Measurements from ENCODE around the gene DAND5.

Gene DAND5

GRCh38 chr19:12969292-12969988, at the start of gene DAND5:
TSS of gene DAND5 (plus strand) at chr19:12969576. CDS start at chr19:12969661, 85 bp downstream.
- no peak within 1 kb of the TSS for H3K4me3 Mint-ChIP-seq
- peaks cover 12% of the 10 kb centered on the region for H3K4me1 Mint-ChIP-seq (ENCODE audit: low read depth)
- H3K36me3 Mint-ChIP-seq (ENCODE audit: low read depth) = no peaks in the 10 kb centered on the region
- intact Hi-C loops (cut with micrococcal nuclease) = no loop called here
- H3K9me3 Mint-ChIP-seq = no peaks in the 10 kb centered on the region
- no peak within 1 kb of the TSS for H3K27ac Mint-ChIP-seq
- peaks cover 4% of the 10 kb centered on the region for H3K27me3 Mint-ChIP-seq

GRCh38 chr19:12921047-12921446, 48.3 kb upstream of the DAND5 start:
- Mint-ChIP-seq H3K27me3 (no peaks in the 10 kb centered on the region), H3K36me3 (ENCODE audit: low read depth) (peaks cover 50% of the 10 kb centered on the region), H3K27ac (peak overlapping the region; percentile 83), H3K4me1 (ENCODE audit: low read depth) (peaks cover 17% of the 10 kb centered on the region), H3K9me3 (no peaks in the 10 kb centered on the region), H3K4me3 (no peak overlapping the region)
- intact Hi-C loops (cut with micrococcal nuclease) = no loop called here

GRCh38 chr19:12922959-12923358, 46.4 kb upstream of the DAND5 start:
- H3K27ac Mint-ChIP-seq = no peak overlapping the region
- intact Hi-C loops (cut with micrococcal nuclease) = no loop called here
- H3K36me3 Mint-ChIP-seq (ENCODE audit: low read depth) = peaks cover 69% of the 10 kb centered on the region

GRCh38 chr19:12924621-12925310, 44.6 kb upstream of the DAND5 start:
- Mint-ChIP-seq H3K4me1 (ENCODE audit: low read depth) (no peaks in the 10 kb centered on the region), H3K27ac (no peak overlapping the region), H3K9me3 (no peaks in the 10 kb centered on the region), H3K36me3 (ENCODE audit: low read depth) (peaks cover 87% of the 10 kb centered on the region), H3K27me3 (no peaks in the 10 kb centered on the region), H3K4me3 (no peak overlapping the region)
- intact Hi-C loops (cut with micrococcal nuclease) = no loop called here

More at GRCh38 chr19:12922959-12923358, 46.4 kb upstream of the DAND5 start:
- H3K4me1 Mint-ChIP-seq (ENCODE audit: low read depth) = peaks cover 16% of the 10 kb centered on the region
- H3K9me3 Mint-ChIP-seq = no peaks in the 10 kb centered on the region
- H3K4me3 Mint-ChIP-seq = no peak overlapping the region
- H3K27me3 Mint-ChIP-seq = no peaks in the 10 kb centered on the region

GRCh38 chr19:12930002-12930645, 39.3 kb upstream of the DAND5 start:
- intact Hi-C loops (cut with micrococcal nuclease) = no loop called here

GRCh38 chr19:12932392-12933286, 36.7 kb upstream of the DAND5 start:
- intact Hi-C loops (cut with micrococcal nuclease) = loop anchor here (2.0 kb wide), 1 partner anchor 14 kb away; the partner anchor contains the start of gene SYCE2

More at GRCh38 chr19:12930002-12930645, 39.3 kb upstream of the DAND5 start:
- Mint-ChIP-seq H3K9me3 (no peaks in the 10 kb centered on the region), H3K27me3 (no peaks in the 10 kb centered on the region), H3K4me3 (no peak overlapping the region), H3K36me3 (ENCODE audit: low read depth) (peaks cover 74% of the 10 kb centered on the region), H3K27ac (no peak overlapping the region), H3K4me1 (ENCODE audit: low read depth) (peaks cover 34% of the 10 kb centered on the region)

GRCh38 chr19:12933287-12934072, 35.9 kb upstream of the DAND5 start, which contains the start of gene FARSA:
TSS of gene FARSA (minus strand) at chr19:12933711. CDS start at chr19:12933696, 15 bp downstream.
- peak within 1 kb of the TSS; percentile 93 for H3K27ac Mint-ChIP-seq

More at GRCh38 chr19:12932392-12933286, 36.7 kb upstream of the DAND5 start:
- Mint-ChIP-seq H3K9me3 (no peaks in the 10 kb centered on the region), H3K4me3 (peak overlapping the region; percentile 96), H3K27ac (peak overlapping the region; percentile 93), H3K4me1 (ENCODE audit: low read depth) (peaks cover 47% of the 10 kb centered on the region), H3K36me3 (ENCODE audit: low read depth) (peaks cover 49% of the 10 kb centered on the region), H3K27me3 (no peaks in the 10 kb centered on the region)

GRCh38 chr19:12935071-12935470, 34.3 kb upstream of the DAND5 start:
- Mint-ChIP-seq H3K9me3 (no peaks in the 10 kb centered on the region), H3K27ac (no peak overlapping the region)

More at GRCh38 chr19:12933287-12934072, 35.9 kb upstream of the DAND5 start, which contains the start of gene FARSA:
- no peaks in the 10 kb centered on the region for H3K27me3 Mint-ChIP-seq
- peaks cover 51% of the 10 kb centered on the region for H3K4me1 Mint-ChIP-seq (ENCODE audit: low read depth)
- intact Hi-C loops (cut with micrococcal nuclease) = loop anchor here (2.0 kb wide), 1 partner anchor 15 kb away; the partner anchor contains the start of gene SYCE2
- H3K9me3 Mint-ChIP-seq = no peaks in the 10 kb centered on the region
- H3K36me3 Mint-ChIP-seq (ENCODE audit: low read depth) = peaks cover 43% of the 10 kb centered on the region
- H3K4me3 Mint-ChIP-seq = peak within 1 kb of the TSS; percentile 96

GRCh38 chr19:12936582-12936981, 32.8 kb upstream of the DAND5 start:
- Mint-ChIP-seq H3K27ac (peak overlapping the region; percentile 95), H3K4me1 (ENCODE audit: low read depth) (peaks cover 65% of the 10 kb centered on the region)

More at GRCh38 chr19:12935071-12935470, 34.3 kb upstream of the DAND5 start:
- peaks cover 59% of the 10 kb centered on the region for H3K4me1 Mint-ChIP-seq (ENCODE audit: low read depth)
- intact Hi-C loops (cut with micrococcal nuclease) = no loop called here
- no peaks in the 10 kb centered on the region for H3K27me3 Mint-ChIP-seq
- peaks cover 43% of the 10 kb centered on the region for H3K36me3 Mint-ChIP-seq (ENCODE audit: low read depth)
- no peak overlapping the region for H3K4me3 Mint-ChIP-seq

GRCh38 chr19:12937093-12937926, 32.1 kb upstream of the DAND5 start:
- H3K9me3 Mint-ChIP-seq = no peaks in the 10 kb centered on the region
- H3K36me3 Mint-ChIP-seq (ENCODE audit: low read depth) = peaks cover 51% of the 10 kb centered on the region
- H3K27me3 Mint-ChIP-seq = no peaks in the 10 kb centered on the region
- peaks cover 65% of the 10 kb centered on the region for H3K4me1 Mint-ChIP-seq (ENCODE audit: low read depth)
- H3K27ac Mint-ChIP-seq = peak overlapping the region; percentile 95
- intact Hi-C loops (cut with micrococcal nuclease) = no loop called here
- peak overlapping the region; percentile 94 for H3K4me3 Mint-ChIP-seq

More at GRCh38 chr19:12936582-12936981, 32.8 kb upstream of the DAND5 start:
- peaks cover 46% of the 10 kb centered on the region for H3K36me3 Mint-ChIP-seq (ENCODE audit: low read depth)
- peak overlapping the region; percentile 94 for H3K4me3 Mint-ChIP-seq
- intact Hi-C loops (cut with micrococcal nuclease) = no loop called here
- no peaks in the 10 kb centered on the region for H3K27me3 Mint-ChIP-seq
- no peaks in the 10 kb centered on the region for H3K9me3 Mint-ChIP-seq

- intact Hi-C loops (cut with micrococcal nuclease) = no loop called here
- no peaks in the 10 kb centered on the region for H3K27me3 Mint-ChIP-seq
- H3K4me3 Mint-ChIP-seq = peak within 1 kb of the TSS; percentile 94
- no peaks in the 10 kb centered on the region for H3K9me3 Mint-ChIP-seq
- peaks cover 56% of the 10 kb centered on the region for H3K36me3 Mint-ChIP-seq (ENCODE audit: low read depth)
- peaks cover 63% of the 10 kb centered on the region for H3K4me1 Mint-ChIP-seq (ENCODE audit: low read depth)
- H3K27ac Mint-ChIP-seq = peak within 1 kb of the TSS; percentile 95
Observed at GRCh38 chr19:12937927-12938778, 31.2 kb upstream of the DAND5 start, which contains the start of gene CALR. TSS of gene CALR (plus strand) at chr19:12938609. CDS start at chr19:12938680, 71 bp downstream.
